HL-60/S4 treated with phorbol 12-myristate 13-acetate at 8.2 ng/mL for 4 days and 3 days (cell line): ENCODE results near the gene SEC14L6.

Experiments used
- in situ Hi-C: fragments of 300-500 bp; cut with MboI; formaldehyde crosslinking; loops from 2 replicates; pipeline ENCODE4 v1.15.0; 2022; ENCODE audit warnings: low sequenced_read_pairs

SEC14L6 gene

DNA sequence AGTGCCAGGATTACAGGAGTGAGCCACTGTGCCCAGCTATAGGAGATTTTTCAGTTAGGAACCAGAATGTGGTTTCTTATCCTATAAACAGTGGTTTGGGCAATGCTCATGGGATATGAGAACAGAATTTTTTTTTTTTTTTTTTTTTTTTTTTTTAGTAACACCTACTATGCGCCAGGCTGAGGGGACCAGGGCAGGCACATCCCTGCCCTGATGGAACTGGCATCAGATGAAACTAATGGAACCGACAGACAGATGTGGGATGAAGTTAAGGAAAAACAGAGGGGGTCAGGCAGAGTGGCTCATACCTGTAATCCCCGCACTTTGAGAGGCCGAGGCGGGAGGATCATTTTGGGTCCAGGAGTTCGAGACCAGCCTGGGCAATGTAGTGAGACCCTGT lies 45.9 kb downstream of the SEC14L6 start:
- in situ Hi-C loops = no loop called here

DNA sequence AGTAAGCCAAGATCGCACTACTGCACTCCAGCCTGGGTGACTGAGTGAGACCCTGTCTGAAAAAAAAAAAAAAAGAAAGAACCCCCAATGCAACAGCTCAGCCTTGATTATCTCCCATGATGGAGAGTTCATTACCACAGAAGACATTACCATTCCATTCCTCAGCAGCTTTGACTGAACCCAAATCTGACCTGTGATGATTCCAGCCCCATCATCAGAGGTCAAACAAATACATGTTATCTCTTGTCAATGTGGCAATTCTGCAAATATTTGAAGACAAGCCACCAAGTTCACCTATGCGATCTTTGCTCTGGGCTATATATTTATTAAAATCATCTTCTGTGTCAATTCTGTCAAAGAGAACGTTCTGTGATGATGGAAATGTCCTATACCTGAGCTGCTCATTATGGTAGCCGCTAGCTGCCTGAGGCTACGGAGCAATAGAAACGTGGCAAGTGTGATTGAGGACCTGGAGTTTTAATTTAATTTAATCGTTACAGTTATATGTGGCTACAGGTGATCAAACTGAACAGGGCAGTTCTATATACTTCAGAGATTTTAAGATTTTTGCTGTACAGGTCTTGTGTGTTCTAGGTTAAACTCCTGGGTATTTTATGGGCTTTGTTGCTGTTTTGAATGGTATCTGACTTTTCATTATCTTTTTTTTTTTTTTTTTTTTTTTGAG lies 48.9 kb downstream of the SEC14L6 start:
- in situ Hi-C loops = loop anchor here (25.0 kb wide), 1 partner anchor 385 kb away; no protein-coding TSS in a partner anchor

DNA sequence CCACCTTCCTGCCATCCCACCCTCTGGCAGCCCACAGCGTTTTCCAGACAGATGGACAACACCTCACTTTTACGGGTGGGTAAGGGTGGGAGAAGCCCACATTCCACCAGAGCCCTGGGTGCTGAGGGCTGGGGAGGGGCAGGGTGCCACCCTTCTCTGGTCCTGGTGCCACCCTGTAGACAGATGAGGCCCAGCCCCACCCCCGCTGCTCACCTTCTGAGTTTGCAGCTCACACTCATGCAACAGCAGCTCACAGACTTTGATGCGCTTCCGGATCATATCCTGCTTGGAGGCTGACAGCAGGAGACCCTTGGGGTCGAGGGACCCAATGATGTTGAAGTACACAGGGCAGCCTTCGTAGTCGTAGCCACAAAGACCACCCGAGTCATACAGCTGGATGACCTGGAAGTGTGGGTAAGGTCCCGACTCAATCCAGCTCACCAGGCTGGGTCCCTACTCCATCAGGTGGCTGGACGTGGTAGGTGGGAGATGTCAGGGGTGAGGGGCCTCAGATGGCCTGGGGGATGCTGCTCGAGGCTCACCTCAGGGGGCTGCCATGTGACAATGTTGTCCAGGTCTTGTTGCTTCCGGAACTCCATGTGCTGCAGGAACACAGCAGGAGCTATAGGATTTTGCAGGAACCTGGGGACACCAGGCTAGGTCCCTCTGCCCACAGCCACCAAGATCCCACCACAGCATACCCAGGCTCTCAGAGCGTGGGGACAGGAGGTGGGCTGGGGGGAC lies 51.3 kb downstream of the SEC14L6 start:
- in situ Hi-C loops = loop anchor here (25.0 kb wide), 1 partner anchor 383 kb away; no protein-coding TSS in a partner anchor

DNA sequence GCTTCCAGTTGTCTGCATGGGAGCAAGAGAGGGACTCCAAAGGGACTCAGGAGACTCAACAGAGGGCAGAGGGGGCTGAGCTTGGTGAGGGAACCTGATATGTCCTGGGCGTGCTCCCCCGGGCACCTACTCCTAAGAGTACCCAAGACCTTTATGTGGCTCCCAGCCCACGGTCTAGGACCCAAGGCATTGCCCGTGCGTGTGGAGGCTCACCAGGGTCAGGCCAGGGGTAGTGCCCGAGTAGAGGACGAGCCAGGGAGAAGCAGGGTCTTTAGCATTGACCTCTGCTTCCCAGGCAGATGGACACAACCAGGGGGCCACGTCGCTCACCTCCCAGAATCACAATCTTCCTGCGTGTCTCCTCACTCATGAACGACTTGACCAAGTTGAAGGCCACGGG lies 54.4 kb downstream of the SEC14L6 start:
- in situ Hi-C loops = loop anchor here (25.0 kb wide), 1 partner anchor 380 kb away; no protein-coding TSS in a partner anchor

DNA sequence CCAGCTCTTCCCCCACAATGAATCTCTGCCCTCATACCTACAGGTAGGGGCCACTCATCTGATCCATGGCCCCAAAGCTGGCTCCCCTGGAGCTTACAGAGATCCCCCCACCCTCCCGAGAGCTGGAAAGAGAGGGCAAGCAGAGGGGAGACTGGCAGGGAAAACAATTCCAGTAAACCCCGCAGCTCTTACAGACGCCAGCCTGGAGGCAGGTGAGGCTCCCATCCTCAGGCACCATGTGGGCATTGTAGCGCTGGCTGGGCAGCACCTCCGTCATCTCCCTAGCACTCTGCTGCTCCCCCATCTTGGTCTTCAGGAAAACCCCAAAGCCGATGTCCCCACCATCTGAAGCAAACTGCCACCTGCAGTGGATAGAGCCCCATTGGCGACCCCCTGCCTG lies 55.2 kb downstream of the SEC14L6 start:
- in situ Hi-C loops = loop anchor here (25.0 kb wide), 1 partner anchor 379 kb away; no protein-coding TSS in a partner anchor

DNA sequence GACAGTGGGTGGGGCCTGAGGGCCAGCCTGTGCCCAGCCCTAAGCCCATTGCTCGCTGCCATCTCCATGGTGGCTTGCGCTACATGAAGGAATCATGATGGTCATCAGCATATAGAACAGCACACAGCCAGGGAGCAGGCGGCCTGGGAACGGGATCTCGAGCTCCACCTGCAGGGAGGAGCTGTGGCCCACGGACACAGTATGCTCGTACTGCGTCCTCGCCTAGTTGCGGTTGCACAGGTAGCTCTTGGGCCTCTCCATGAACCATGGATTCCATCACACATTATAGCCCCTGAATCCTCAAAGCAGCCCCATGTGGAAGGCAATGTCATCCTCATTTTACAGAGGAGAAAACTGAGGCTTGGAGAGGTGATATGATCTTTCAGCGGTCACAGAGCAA lies 56.1 kb downstream of the SEC14L6 start:
- in situ Hi-C loops = loop anchor here (25.0 kb wide), 1 partner anchor 378 kb away; no protein-coding TSS in a partner anchor

DNA sequence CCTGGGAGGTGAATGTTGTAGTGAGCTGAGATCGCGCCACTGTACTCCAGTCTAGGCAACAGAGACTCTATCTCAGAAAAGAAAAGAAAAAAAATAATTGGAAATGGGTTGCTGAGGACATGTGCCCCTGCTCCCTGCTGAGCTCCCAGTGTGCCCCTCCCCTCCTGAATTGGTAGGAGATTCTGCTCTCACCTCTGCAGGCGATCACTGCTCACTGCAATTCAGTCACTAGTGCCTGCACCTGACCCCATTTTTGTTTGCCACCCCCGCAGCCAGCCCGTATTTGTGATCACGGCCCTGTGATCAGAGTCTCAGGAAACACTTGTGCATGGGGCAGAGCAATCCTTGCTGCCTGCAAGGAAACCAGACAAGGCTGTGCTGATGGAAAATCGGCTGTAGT lies 58.4 kb downstream of the SEC14L6 start:
- in situ Hi-C loops = loop anchor here (5.0 to 25.0 kb wide), 2 partner anchors 96 to 376 kb away; no protein-coding TSS in a partner anchor

DNA sequence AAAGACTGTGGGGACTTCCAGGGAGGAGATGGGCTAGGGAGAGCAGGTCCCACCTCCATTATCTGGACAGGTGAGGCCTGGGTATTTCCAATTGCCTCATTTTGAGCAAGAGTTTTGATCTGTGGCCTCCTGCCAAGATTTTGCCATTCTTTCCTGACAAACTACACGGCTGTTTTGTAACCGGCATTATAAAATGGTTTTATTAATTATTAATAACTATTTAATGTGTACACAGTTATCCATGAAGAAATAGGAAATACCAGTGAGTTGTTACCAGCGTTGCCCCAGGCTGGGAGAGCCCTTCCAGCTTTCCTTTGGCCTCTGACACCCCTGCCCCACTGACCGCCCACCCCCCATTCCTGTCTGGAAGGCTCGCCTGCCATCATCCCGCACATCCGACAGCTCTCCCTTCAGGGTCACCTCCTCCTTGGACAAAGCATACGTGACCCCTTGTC lies 59.9 kb downstream of the SEC14L6 start:
- in situ Hi-C loops = loop anchor here (5.0 to 25.0 kb wide), 2 partner anchors 94 to 374 kb away; no protein-coding TSS in a partner anchor

DNA sequence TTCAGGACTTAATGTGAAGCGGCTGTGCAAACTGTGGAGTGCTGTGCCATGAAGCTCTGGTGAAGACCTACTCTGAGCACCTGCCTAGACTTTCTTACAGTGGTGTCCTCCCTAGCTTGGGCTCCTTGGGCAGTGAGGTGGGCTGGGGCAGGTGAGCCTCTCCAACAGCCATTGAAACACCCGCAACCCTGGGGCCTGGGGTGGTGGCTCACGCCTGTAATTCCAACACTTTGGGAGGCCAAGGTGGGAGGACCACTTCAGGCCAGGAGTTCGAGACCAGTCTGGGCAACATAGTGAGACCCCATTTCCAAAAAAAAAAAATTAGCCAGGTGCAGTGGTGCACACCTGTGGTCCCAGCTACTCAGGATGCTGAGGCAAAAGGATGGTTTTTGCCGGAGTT lies 60.4 kb downstream of the SEC14L6 start:
- in situ Hi-C loops = loop anchor here (5.0 to 25.0 kb wide), 2 partner anchors 94 to 374 kb away; no protein-coding TSS in a partner anchor

DNA sequence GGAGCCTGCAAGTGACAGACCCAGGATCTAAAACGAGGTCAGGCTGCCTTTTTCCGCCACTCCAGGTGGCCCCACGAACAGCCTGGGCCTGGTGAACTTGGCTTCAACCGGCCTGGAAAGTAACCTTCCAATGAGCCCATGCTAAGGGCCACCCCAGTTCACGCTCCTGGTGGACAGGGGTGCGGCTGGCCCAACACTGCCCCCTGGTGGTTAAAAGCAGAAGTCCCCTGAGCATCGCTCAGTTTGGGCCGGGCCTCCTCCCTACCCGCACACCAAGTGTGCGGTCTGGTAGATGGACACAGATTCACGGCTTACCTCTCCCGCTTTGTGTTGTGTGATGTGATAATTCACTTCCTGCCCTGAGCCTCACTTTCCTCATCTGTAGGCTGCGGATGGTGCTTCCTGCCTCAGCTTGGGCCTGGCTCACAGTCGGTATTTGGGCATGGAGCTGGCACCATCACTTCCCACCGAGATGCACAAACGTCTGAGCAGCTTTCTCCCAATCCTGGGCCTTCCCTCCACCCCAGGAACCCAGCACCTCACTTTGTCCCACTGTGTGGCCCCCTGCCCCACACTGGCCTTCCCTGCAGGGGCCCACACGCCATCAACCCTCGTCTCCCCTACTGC lies 61.1 kb downstream of the SEC14L6 start:
- in situ Hi-C loops = loop anchor here (5.0 to 25.0 kb wide), 2 partner anchors 93 to 373 kb away; no protein-coding TSS in a partner anchor

DNA sequence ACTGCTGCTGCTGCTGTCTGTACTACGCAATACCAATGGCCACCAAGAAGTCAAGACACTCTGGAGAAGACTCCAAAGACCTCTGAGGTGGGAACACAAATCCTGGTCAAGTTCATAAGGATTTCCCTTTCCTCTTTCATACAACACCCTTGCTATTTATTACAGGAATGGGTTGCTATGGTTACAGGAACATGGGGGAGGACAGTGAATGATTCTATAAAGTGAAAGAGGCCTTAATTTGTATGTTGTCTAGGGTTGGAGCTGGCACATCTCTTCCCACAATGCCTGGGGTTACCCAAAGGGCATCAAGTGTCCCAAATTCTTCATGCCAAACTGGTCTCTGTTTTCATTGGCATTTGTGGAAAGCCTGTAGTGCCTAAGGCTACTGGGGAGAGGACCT lies 63.4 kb downstream of the SEC14L6 start:
- in situ Hi-C loops = loop anchor here (25.0 kb wide), 1 partner anchor 371 kb away; no protein-coding TSS in a partner anchor

DNA sequence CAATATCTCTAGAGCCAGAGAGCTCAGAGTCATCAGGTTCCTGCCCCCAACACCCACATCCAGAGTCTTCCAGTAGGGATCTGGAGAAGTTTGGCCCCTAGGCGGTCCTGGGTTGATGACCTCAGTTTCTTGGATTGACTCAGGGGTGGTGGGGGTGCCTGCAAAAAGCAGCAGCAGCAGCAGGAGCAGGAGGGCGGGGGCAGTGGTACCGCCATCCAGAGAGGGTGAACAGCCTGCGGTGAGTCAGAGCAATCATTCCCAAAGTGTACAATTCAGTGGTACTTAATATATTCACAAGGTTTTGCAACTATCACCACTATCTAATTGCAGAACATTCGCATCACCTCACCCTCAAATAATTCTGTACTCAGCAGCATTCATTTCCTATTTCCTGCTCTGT lies 64.8 kb downstream of the SEC14L6 start:
- in situ Hi-C loops = loop anchor here (25.0 kb wide), 1 partner anchor 369 kb away; no protein-coding TSS in a partner anchor

DNA sequence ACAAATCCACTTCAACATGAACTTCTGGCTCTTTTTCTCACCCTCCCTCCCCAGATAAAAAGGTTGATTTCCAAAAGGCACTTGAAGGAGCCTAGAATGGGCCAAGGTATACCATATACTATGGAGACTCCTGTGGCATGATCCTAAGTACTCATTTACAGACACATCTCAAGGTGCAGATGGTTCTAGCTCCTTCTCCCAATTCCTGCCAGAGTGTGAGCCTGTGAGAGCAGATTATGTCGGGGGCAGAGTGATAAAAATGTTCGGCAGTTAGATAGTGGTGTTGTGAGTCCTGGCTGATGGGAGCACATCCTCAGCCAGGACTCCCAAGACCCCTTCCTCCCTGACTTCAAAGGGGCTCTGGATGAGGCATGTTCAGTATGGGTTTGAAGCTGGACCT lies 66.6 kb downstream of the SEC14L6 start:
- in situ Hi-C loops = loop anchor here (25.0 kb wide), 1 partner anchor 368 kb away; no protein-coding TSS in a partner anchor

DNA sequence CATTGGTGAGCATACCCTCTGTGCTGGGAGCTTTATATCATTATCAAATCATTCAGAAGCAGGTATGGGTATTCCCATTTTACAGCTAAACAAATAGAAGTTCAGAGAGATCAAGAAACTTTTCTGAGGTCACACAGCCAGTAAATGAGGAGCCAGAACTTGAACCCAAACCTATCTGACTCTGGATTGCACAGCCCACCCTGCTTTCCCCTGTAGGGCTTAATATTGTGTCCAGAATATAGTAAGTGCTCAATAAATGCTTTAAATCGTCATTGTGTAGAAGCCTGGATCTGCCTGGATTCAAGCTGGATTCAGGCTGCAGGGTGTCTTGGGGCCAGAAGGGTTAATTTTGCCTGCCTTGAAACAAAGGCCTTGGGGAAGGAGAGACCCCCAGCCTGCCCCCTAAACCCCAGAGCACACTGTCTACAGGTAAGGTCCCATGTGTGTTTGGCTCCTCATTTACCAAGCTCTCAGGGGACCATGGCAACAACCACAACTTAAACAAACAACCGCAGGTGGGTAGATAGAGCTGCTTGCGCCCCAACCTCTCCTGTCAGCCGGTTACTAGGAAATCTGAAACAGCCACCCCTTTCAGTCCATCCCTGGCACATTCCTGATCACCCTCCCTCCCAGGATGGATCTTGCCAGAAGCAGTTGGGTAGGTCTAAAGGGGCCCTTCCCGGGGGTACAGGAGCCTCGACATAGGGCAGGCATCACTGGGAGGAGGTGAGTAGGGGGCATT lies 71.7 kb downstream of the SEC14L6 start:
- in situ Hi-C loops = loop anchor here (25.0 kb wide), 1 partner anchor 363 kb away; no protein-coding TSS in a partner anchor

DNA sequence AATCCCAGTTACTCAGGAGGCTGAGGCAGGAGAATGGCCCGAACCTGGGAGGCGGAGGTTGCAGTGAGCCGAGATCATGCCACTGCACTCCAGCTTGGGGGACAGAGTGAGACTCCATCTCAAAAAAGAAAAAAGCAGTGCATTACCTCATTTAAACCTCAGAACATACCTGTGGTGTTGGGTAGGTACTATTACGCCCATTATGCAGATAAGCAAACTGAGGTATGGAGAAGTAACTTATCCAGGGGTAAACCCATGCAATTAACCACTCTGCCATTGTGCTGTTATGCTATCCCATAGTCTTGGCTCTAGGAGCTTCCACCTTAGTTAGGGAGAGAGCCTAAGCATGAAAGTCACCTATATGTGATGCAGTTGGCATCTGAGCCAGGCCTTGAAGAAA lies 72.4 kb downstream of the SEC14L6 start:
- in situ Hi-C loops = no loop called here

DNA sequence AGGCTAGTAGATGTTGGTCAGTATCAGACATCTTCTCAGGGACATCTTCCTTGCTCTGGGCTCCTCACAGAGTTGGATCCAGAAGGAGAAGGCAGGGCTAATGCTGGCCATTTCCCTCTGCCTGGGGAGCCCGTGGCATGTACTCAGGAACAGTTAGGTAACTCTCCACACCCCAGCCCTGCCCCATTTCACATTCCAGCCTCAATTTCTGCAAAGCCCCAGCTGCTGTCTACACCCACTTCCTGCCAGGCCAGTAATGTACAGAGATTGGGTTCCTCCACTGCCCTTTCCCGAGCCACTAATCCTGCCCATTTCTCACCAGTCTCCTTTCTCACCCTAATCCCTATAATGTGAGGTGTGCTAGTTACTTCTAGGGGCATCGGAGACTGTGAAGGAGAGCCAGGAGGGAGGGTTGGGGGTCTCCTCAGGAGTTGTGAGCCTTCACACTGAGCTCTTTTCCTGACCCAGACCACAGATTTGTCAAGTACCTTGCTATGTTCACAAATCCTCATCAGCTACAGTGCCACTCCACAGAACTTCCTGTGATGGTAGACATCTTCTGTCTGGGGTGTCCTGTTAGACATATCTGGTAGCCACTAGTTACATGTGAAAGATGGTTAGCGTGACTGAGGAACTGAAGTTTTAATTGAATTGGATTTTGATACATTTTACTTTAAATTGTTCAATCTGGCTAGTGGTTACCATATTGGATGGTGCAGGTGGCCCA lies 73.4 kb downstream of the SEC14L6 start:
- in situ Hi-C loops = no loop called here
